Heart right ventricle (tissue), 16 donors: ENCODE measurements around the gene RRP15. TPM values are rescaled to one million over a fixed set of nuclear protein-coding genes. Genes with fewer than 3 reads are reported as not detected.
A peak's percentile ranks its signal among the peaks of the same experiment; 100 is the strongest.

Source experiments
- ATAC-seq, 8 donors: fragments of 200-7000 bp; cut with Tn5 transposase; one replicate each; pipeline ENCODE4 v1.9.1; 2020; ENCODE audit warnings: mild to moderate bottlenecking in 8 of 8, moderate library complexity in 8 of 8, moderate number of reproducible peaks in 1 of 8
- DNase-seq, 2 donors: peaks; one replicate each; pipeline ENCODE4 v3.0.0-alpha.2; 2020
- H3K27ac ChIP-seq, 10 donors: fragments of 200-600 bp; sonication (generic) in 2 of 10; one replicate each; pipeline versions ENCODE4 v1.5.0 to v1.8.0; 2020 to 2022; ENCODE audit warnings: mild to moderate bottlenecking in 3 of 10
- H3K27me3 ChIP-seq, 7 donors: fragments of 200-600 bp; one replicate each; pipeline ENCODE4 v1.8.0; 2021 to 2022; ENCODE audit warnings: mild to moderate bottlenecking in 2 of 7
- H3K36me3 ChIP-seq, 9 donors: fragments of 200-600 bp; sonication (generic) in 1 of 9; one replicate each; pipeline versions ENCODE4 v1.5.0 to v1.8.0; 2020 to 2022; ENCODE audit warnings: mild to moderate bottlenecking in 2 of 9
- H3K4me1 ChIP-seq, 9 donors: fragments of 200-600 bp; sonication (generic) in 1 of 9; one replicate each; pipeline versions ENCODE4 v1.5.0 to v1.8.0; 2020 to 2022; ENCODE audit warnings: mild to moderate bottlenecking in 4 of 9
- H3K4me3 ChIP-seq, 10 donors: fragments of 200-600 bp; sonication (generic) in 2 of 10; one replicate each; pipeline versions ENCODE4 v1.5.0 to v1.8.0; 2020 to 2022; ENCODE audit warnings: mild to moderate bottlenecking in 7 of 10, moderate library complexity in 2 of 10
- H3K9me3 ChIP-seq, 11 donors: fragments of 200-600 bp in 10 of 11; sonication (generic) in 2 of 11; one replicate each; pipeline versions ENCODE4 v1.5.0 to v1.8.0; 2013 to 2022; ENCODE audit warnings: mild to moderate bottlenecking in 2 of 11, control low read depth in 1 of 11, moderate library complexity in 1 of 11
- CTCF ChIP-seq, 9 donors: fragments of 200-600 bp; sonication (generic) in 2 of 9; IDR thresholded peaks; one replicate each; pipeline versions ENCODE4 v1.5.0 to v1.8.0; 2021 to 2022; ENCODE audit warnings: antibody characterized with exemption in 9 of 9, mild to moderate bottlenecking in 5 of 9, moderate library complexity in 1 of 9
- WGBS, 2 donors: extraction: QIAGEN DNeasy Blood & Tissue Kit; methylation state at CpG; one replicate each; pipeline ENCODE4 v1.1.7; 2013; ENCODE audit warnings: inconsistent platforms in 1 of 2; 5-methylcytosine and 5-hydroxymethylcytosine counted together
- intact Hi-C, 10 donors: fragments of 100-400 bp; cut with DNase I; formaldehyde crosslinking; loops; one replicate each; pipeline versions ENCODE4 v1.11.1 to v1.14.2; 2022
- polyA plus RNA-seq, 2 donors: library from polyadenylated mRNA; stranded (reverse); fragments of 200-250 nt; gene quantifications; one replicate each; pipeline ENCODE4 v1.2.3, GENCODE V29; 2013
- total RNA-seq, 10 donors: library from RNA; stranded (reverse); fragmentation: NEBNext Ultra II Directional in 3 of 10; extraction: Animal tissue kit (Norgen Biotek cat#: 25700) in 3 of 10; gene quantifications; one replicate each; pipeline versions ENCODE4 v1.2.1 to v1.2.4, GENCODE V29; 2021 to 2023
- donor health status: Arrhythmogenic right ventricular cardiomyopathy.
- donor health status: ischemic (EF 13 %, LVEDD 7.1; RV severe dilation, severe dysfunction).
- donor health status: healthy with polysubstance abuse.
- donor health status: DM: no; HTN: yes; CAD: no.
- donor health status: DM: no; HTN: no; CAD: no.
- donor health status: ischemic (EF 25% LVEDD 6.9; RV normal size, moderate dysfunction).
- donor health status: ischemic (EF 25% LVEDD 5.7; RV mildly dilated, moderate dysfunction).
- donor health status: healthy.
- donor health status: DM: yes; HTN: yes; CAD: no.
- donor health status: Ischemic cardiomyopathy.
- donor health status: ischemic (EF 35%, LVEDD 5.7; RV mildly dilated, moderate dysfunction).
- donor health status: nonischemic (EF 11% LVEDD 7.7; RV severe dilation, severe dysfunction).
- donor health status: DM: yes; HTN: yes; CAD: no.
- donor health status: PGD.
- donor health status: ischemic (EF 29% LVEDD 5.4; RV normal size, mild dysfunction).
- donor health status: nonischemic (EF 23%, LVEDD 6.1; RV moderate dilation, normal function).

The RRP15 gene
- total and polyA plus RNA-seq, 12 donors = 3.6 to 26.6 (median 21.1) TPM

GRCh38 chr1:218367118-218367517 is 82.0 kb downstream of the RRP15 start:
- H3K36me3 ChIP-seq = peaks cover 0 to 9% (median 0%) of the 10 kb centered on the region in 9 donors
- no peaks in the 10 kb centered on the region for H3K9me3 ChIP-seq
- TF ChIP-seq CTCF (IDR thresholded peaks at IDR 0.05) = no peak
- no peaks in the 10 kb centered on the region for H3K27me3 ChIP-seq
- H3K4me3 ChIP-seq = no peak overlapping the region
- 61 to 65% methylated on average over 4 of the region's 4 CpGs for WGBS, 2 donors
- DNase-seq (no peak), ATAC-seq (no peak)
- intact Hi-C loops = loop anchor here in 1 of 10 donors (5.0 kb wide), 1 partner anchor 150 kb away; no protein-coding TSS in a partner anchor
- peaks cover 0 to 71% (median 36%) of the 10 kb centered on the region in 9 donors for H3K4me1 ChIP-seq
- H3K27ac ChIP-seq = no peak overlapping the region

GRCh38 chr1:218368686-218369085 is 83.6 kb downstream of the RRP15 start:
- H3K27me3 ChIP-seq = peaks cover 0 to 5% (median 0%) of the 10 kb centered on the region in 7 donors
- peaks cover 0 to 71% (median 45%) of the 10 kb centered on the region in 9 donors for H3K4me1 ChIP-seq
- H3K27ac ChIP-seq = peak overlapping the region in 1 of 10 donors; percentile 75
- WGBS, 2 donors = 96 to 97% methylated on average over 7 of the region's 7 CpGs
- H3K36me3 ChIP-seq = peaks cover 0 to 9% (median 0%) of the 10 kb centered on the region in 9 donors
- no peaks in the 10 kb centered on the region for H3K9me3 ChIP-seq
- H3K4me3 ChIP-seq = no peak overlapping the region
- no peak for TF ChIP-seq CTCF (IDR thresholded peaks at IDR 0.05)
- no peak for DNase-seq
- no peak for ATAC-seq
- intact Hi-C loops = loop anchor here in 1 of 10 donors (5.0 kb wide), 1 partner anchor 149 kb away; no protein-coding TSS in a partner anchor

GRCh38 chr1:218369688-218370511 is 84.8 kb downstream of the RRP15 start:
- peaks cover 0 to 9% (median 0%) of the 10 kb centered on the region in 9 donors for H3K36me3 ChIP-seq
- no peaks in the 10 kb centered on the region for H3K9me3 ChIP-seq
- intact Hi-C loops = loop anchor here in 1 of 10 donors (5.0 kb wide), 1 partner anchor 147 kb away; no protein-coding TSS in a partner anchor
- ATAC-seq (peak in 7 of 8 donors; percentile 16 to 64 (median 31)), DNase-seq (no peak)
- WGBS, 2 donors = 65 to 68% methylated on average over 2 of the region's 2 CpGs
- H3K4me3 ChIP-seq = peak overlapping the region in 1 of 10 donors; percentile 5
- TF ChIP-seq CTCF (IDR thresholded peaks at IDR 0.05) = no peak
- H3K4me1 ChIP-seq = peaks cover 0 to 72% (median 51%) of the 10 kb centered on the region in 9 donors
- peaks cover 0 to 5% (median 0%) of the 10 kb centered on the region in 7 donors for H3K27me3 ChIP-seq
- peak overlapping the region in 8 of 10 donors; percentile 1 to 75 (median 60) for H3K27ac ChIP-seq

- 26 to 35% methylated on average over 8 of the region's 8 CpGs for WGBS, 2 donors
These were observed 87.0 kb downstream of the RRP15 start for GRCh38 chr1:218371927-218372672.

More at GRCh38 chr1:218371927-218372672, 87.0 kb downstream of the RRP15 start:
- DNase-seq (no peak), ATAC-seq (peak; percentile 61 to 79 (median 68))
- Histone ChIP-seq H3K27me3 (peaks cover 0 to 20% (median 0%) of the 10 kb centered on the region in 7 donors), H3K4me1 (peaks cover 0 to 81% (median 62%) of the 10 kb centered on the region in 9 donors), H3K4me3 (no peak overlapping the region), H3K9me3 (no peaks in the 10 kb centered on the region), H3K27ac (peak overlapping the region in 6 of 10 donors; percentile 35 to 75 (median 72)), H3K36me3 (peaks cover 0 to 7% (median 0%) of the 10 kb centered on the region in 9 donors)
- intact Hi-C loops = no loop called here
- TF ChIP-seq CTCF (IDR thresholded peaks at IDR 0.05) = no peak
